GM12891 (cell line): ENCODE data around the gene MED14.
A peak's percentile ranks its signal among the peaks of the same experiment; 100 is the strongest.

ENCODE experiments used
- DNase-seq: peaks from one replicate; pipeline ENCODE4 v3.0.0; 2011; ENCODE audit warnings: low spot score; ENCODE audit not compliant: insufficient read length
- FAIRE-seq: peaks from 2 replicates; lab custom pipeline; 2011; peaks lifted over from hg19 to GRCh38; lab: Jason Lieb, UNC
- PAX5 ChIP-seq: IDR thresholded peaks from 2 replicates; pipeline ENCODE4 v1.6.1; 2011; ENCODE audit warnings: low read length, moderate library complexity, mild to moderate bottlenecking; ENCODE audit not compliant: insufficient read depth, severe bottlenecking
- POLR2A ChIP-seq: IDR thresholded peaks from 2 replicates; pipeline ENCODE4 v1.6.1; 2011; ENCODE audit warnings: low read depth, low read length, control low read depth
- POLR2AphosphoS5 ChIP-seq: IDR thresholded peaks from 2 replicates; pipeline ENCODE4 v1.6.1; 2011; ENCODE audit warnings: low read depth, low read length, control low read depth
- POU2F2 ChIP-seq: IDR thresholded peaks from 2 replicates; pipeline ENCODE4 v1.6.1; 2011; ENCODE audit warnings: low read depth, mild to moderate bottlenecking, control low read depth, low read length, moderate library complexity
- SPI1 ChIP-seq: IDR thresholded peaks from 2 replicates; pipeline ENCODE4 v1.6.1; 2011; ENCODE audit warnings: low read depth, low read length, control low read depth
- TAF1 ChIP-seq: IDR thresholded peaks from 2 replicates; pipeline ENCODE4 v1.6.1; 2011; ENCODE audit warnings: low read depth, low read length, control low read depth

Gene MED14

DNA sequence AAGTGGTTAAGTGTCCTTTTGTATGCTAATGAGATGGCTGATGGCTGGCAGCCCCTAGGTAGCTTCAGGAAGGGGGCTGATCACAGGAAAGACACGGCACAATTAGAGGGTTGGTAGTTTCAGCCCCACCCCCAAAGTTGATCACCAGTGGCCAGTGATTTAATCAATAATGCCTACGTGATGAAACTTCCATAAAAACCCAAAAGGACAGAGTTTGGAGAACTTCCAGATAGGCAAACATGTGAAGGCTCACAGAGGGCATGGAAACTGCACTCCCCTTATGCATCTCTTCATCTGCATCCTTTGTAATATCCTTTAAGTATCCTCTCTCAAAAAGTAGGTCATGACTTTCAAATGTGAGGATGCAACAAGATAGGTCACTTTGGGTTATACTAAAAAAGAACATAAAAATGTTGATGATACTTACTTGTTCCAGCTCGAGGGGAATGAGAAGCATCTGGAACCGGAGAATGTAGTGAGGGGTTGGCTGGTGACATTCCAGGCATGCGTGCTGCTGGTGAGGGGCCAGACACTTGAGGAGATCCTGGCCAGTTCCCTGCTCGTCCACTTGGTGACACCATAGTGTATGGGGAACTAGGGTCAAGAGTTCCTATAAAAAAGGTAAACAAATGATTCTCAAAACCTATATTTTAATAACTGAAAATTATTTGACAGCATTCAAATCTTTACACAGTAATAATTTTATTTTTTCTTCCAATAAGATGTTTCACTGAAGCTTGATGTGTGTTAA lies 71.3 kb downstream of the MED14 start:
- no peak for DNase-seq
- TF ChIP-seq PAX5 (no peak), SPI1 (no peak), POLR2AphosphoS5 (no peak), POU2F2 (no peak), TAF1 (no peak), POLR2A (no peak)
- no peak for FAIRE-seq

DNA sequence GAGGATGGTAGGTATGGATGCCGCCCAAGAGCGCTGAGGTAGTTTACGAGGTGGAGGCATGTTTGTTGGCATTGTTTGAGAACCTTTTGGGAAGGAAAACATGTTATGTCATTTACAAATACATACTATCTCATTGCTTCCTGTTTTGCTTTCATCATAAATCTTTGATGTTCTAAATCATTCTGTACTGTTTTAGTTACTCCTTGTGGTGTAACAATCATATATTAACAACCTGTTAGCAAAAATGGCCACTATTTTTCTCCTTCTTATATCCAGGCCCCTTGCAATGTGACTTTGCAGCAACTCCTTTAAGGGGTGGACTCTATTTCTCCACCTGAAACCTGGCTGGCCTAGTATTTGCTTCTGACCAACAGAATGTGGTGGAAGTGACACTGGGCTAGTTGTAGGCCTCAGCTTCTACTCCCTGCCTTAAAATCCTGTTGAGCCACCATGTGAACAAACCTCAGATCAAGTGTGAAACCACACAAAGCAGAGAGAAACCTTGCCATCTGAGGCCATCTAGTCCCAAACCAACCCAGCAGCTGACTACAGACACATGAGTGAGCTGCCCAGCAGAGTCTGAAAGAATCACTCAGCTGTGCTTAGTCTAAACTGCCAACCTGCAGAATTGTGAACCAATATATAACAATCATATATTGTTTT lies 72.1 kb downstream of the MED14 start:
- TF ChIP-seq POLR2AphosphoS5, result no peak
- no peak for TF ChIP-seq SPI1
- TF ChIP-seq POU2F2, result no peak
- no peak for TF ChIP-seq POLR2A
- TF ChIP-seq PAX5, result no peak
- TF ChIP-seq TAF1, result no peak
- FAIRE-seq (peak; percentile 16), DNase-seq (no peak)

DNA sequence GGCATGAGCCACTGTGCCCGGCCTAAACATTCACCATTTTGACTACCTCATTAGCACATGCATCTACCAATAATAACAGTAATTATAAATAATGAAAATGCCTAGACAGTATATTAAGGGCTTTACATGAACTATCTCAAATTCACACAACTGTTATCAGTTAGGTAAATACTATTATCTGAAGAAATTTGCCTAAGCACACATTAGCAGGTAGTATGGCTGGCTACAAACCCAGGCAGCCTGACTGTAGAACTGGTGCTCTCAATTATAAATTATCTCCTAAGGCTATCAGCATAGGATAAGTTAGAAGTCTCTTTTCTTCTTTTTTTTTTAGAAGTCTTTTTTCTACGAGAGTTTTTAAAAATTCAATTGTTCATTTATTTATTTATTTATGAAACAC lies 73.9 kb downstream of the MED14 start:
- DNase-seq (no peak), FAIRE-seq (no peak)
- TF ChIP-seq TAF1 (no peak), PAX5 (no peak), POLR2A (no peak), SPI1 (no peak), POLR2AphosphoS5 (no peak), POU2F2 (no peak)

DNA sequence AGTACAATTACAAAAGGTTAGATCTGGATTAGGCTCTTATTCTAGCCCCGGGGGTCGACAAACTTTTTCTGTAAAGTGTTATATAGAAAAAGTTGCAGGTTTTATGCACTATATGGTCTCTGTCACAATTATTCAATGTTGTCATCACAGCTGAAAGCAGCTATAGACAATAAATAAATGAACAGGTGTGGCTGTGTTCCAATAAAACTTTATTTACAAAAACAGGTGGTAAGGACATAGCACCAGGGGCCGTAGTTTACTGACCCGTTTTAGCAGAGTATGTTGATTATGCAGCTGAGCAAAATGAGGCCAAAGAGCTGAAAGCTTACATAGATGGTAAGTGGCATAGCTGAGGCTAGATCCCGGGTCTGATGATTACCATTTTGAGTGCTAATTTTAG lies 75.0 kb downstream of the MED14 start:
- FAIRE-seq, result no peak
- no peak for TF ChIP-seq TAF1
- TF ChIP-seq POU2F2, result no peak
- TF ChIP-seq PAX5, result no peak
- no peak for TF ChIP-seq POLR2A
- TF ChIP-seq POLR2AphosphoS5, result no peak
- TF ChIP-seq SPI1, result no peak
- DNase-seq, result no peak

DNA sequence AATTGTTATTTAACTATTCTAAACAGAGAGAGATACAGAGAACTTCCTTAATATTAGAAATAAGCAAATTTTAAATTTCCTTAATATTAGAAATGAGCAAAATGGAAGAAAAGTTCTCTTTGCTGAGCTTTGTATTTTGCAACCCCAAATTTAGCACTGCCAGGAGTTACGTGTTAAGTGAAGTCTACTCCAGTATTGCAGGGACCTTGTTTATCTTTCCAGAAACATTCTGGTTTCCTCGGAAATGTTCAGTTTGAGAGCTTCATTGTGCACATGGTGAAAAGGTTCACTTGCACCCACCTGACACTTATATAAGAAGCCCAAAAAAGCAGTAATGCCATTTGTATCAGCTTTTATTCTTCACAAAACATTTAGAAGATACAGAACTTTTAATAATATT lies 81.8 kb downstream of the MED14 start:
- no peak for DNase-seq
- FAIRE-seq, result no peak

DNA sequence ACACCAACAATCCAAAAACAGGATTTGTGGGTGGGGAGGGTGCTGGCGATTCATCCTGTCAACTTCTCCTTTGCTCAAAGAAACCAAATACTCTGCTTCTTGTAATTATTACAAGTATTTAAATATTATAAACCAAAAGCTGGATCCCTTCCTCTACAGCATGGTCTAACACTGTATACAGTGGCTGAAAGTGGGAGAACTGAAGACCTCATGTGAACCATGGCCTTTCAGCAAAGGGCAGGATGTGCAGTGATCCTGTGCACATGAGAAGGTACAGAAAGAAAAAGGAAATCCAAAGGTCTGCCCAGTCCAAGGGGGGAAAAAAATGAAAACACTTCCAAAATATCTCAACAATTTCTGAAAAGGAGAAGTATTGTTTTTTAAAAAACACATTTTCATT lies 82.7 kb downstream of the MED14 start:
- FAIRE-seq, result no peak
- TF ChIP-seq POLR2AphosphoS5, result no peak
- TF ChIP-seq POLR2A, result no peak
- no peak for TF ChIP-seq POU2F2
- TF ChIP-seq SPI1, result no peak
- no peak for TF ChIP-seq PAX5
- no peak for TF ChIP-seq TAF1
- no peak for DNase-seq

More for the DNA sequence above, 81.8 kb downstream of the MED14 start:
- TF ChIP-seq POLR2A (no peak), SPI1 (no peak), POU2F2 (no peak), TAF1 (no peak), PAX5 (no peak), POLR2AphosphoS5 (no peak)

DNA sequence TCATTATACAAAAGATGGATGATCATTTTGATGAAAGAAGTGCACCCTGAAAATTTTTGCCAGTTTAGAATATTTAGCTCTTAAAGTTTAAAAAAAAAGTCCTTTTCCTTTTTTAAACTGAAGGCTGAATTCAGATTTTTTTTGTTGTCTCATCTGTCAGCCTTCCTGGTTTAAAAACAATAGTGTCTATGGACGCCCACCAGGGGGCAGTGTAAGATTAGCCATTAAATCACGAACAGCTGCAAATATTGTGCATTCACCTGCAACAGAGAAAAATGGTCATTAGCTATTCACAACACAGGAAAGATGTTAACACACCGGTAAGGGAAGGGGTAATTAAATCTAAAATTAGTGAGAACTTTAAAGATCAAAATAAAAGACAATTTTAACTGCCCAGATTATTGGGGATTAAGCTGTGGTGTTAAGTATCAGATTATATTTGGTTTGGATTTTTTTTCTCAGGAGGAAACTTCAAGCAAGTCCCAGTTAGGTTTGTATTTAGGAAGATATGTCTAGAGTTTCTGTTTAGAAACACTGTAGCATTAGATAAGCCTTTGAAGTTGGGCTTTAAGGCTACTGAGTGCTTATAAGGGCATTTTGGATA lies 83.6 kb downstream of the MED14 start:
- FAIRE-seq (peak; percentile 84), DNase-seq (no peak)
- TF ChIP-seq TAF1 (no peak), POU2F2 (no peak), POLR2AphosphoS5 (no peak)

DNA sequence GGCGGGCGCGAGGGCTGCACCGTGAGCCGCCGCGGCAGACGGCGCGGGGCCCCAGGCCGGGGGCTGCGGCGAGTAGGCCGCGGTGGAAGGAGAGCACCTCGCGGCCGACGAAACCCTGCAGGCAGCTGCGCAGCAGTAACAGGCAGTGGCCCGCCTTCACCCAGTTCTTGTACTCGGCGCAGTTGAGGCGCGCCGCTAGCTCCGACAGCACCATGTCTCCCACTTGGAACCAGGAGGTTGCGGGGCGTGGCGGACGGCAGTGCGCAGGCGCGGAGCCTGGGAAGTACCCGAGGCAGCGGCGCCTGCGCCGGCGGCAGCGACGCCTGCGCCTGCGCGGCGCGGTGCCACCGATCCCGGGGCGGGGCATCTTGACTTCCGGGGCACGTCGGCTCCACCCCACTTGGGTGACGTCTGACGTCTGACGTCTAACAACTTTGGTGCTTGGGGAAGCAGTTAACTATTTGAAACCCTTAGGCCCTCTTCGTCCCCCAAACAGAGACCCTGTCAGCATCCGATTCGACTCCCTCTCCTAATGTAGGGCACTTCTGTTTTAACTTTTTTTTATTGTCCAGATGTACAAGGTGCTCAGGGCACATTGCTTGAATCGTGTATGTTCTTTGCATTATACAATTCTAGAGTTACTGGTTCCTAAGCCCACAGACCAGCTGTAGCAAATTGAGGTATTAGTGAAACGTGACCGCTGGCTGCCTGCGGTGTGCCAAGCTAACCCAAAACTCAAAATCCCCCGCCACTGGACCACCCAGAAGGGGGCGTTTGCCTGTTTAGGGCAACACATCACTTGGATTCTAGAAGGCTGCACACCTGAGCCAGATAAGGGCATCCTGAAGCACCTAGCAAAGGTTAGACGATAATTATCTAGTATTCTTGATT lies 87.8 kb downstream of the MED14 start, which contains the start of gene CXorf38:
CXorf38 (minus strand) TSS at position 255 of the 891 bp plus-strand sequence; CDS start at position 214, 41 bp downstream.
- peak; percentile 95 for FAIRE-seq
- TF ChIP-seq POLR2AphosphoS5 (peak; percentile 51; the same call in 1 of the 2 replicates), TAF1 (no peak), POLR2A (peak; percentile 56; the same call in 1 of the 2 replicates)

More for the DNA sequence above, 87.8 kb downstream of the MED14 start, which contains the start of gene CXorf38:
- DNase-seq, result peak; percentile 52
